ENCODE results near the gene ATP5MG. TPM values are rescaled to one million over a fixed set of nuclear protein-coding genes. Genes with fewer than 3 reads are reported as not detected.

The ATP5MG gene, protein sequence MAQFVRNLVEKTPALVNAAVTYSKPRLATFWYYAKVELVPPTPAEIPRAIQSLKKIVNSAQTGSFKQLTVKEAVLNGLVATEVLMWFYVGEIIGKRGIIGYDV
- total RNA-seq (2021; ENCODE audit: unreplicated experiment), result 205 TPM
- polyA plus RNA-seq (2012), result 224 and 260 TPM in 2 replicates
- percentile 80 among the genes with signal in this experiment for Bru-seq, nascent RNA
- percentile 97 among the genes with signal in this experiment for BruChase-seq, experiment 1, labeled RNA remaining after a 6-hour chase
- BruChase-seq, experiment 2, labeled RNA remaining after a 2-hour chase, result percentile 93 among the genes with signal in this experiment
- long read RNA-seq, transcript ATP5MG-201 (3 exons, 1,577 nt), result major isoform, 174 of 230 reads
- long read RNA-seq, partial matches to known transcripts, result 46 of 230 reads
- long read RNA-seq, other reads (novel, unspliced or antisense), result 6 of 230 reads

DNA sequence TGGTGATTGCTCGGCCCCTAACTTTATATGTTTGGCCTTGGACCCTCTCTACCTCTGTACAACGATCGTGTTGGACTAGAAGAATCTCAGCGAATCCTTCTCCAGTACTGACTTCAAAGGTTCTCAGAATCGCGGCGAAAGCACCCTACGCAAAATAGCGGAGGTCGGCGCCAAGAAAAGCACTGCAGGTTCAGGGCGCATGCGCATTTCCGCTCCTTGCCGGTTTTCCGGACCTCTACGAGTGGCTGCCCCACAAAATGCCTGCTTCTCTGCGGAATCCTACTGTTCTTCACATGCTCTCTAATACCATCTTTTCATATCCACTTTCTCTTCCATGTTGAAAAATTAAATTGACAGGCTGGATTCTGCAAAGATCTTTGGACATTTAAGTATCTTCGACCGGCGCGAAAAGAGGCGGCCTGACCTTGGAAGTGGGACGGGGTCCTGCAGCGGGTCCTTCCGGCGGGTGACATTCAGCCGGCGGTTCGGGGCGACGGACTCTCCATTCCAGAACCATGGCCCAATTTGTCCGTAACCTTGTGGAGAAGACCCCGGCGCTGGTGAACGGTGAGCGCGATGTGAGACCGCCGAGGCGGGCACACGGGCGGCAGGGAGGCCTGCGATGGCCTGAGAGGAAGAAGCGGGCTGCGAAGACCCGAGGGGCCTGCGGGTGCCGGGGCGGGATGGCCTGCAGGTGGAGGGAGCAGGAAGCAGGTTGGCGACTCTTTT lies at the start of gene ATP5MG:
TSS of gene ATP5MG (plus strand) at position 456 of the 729 bp plus-strand sequence. CDS start at position 516, 60 bp downstream.
- peak within 1 kb of the TSS; percentile 81 for H3K4me2 ChIP-seq (ENCODE audit: low read length)
- no peaks in the 10 kb centered on the region for H3K9me3 ChIP-seq (ENCODE audit: control insufficient read depth in 1 of 2, insufficient read depth in 1 of 2, low read depth in 1 of 2, low read length in 2 of 2)
- H3K27ac ChIP-seq (ENCODE audit: low read depth, low read length), result peak within 1 kb of the TSS; percentile 75
- RAD21 ChIA-PET (ENCODE audit: low non-redundant PET in 1 of 2, low total read pairs in 2 of 2, uncharacterized antibody in 2 of 2, unreplicated experiment in 2 of 2), result no interaction called here
- peaks cover 4 to 12% of the 10 kb centered on the region in 2 experiments; a peak in 3 of 4 replicates for H3K36me3 ChIP-seq (ENCODE audit: control insufficient read depth in 1 of 2, insufficient read depth in 2 of 2, low read length in 2 of 2)
- H3K27me3 ChIP-seq (ENCODE audit: insufficient read depth, low read length), result no peaks in the 10 kb centered on the region
- peaks cover 50% of the 10 kb centered on the region for H3K79me2 ChIP-seq (ENCODE audit: insufficient read depth, low read length)
- ATAC-seq (peak; percentile 80), DNase-seq (ENCODE audit: low read depth, low spot score) (peak; percentile 81)
- peak within 1 kb of the TSS; percentile 72 for H2AFZ ChIP-seq (ENCODE audit: low read depth, low read length, poor library complexity, severe bottlenecking)
- no peaks in the 10 kb centered on the region for H3K9me2 ChIP-seq (ENCODE audit: insufficient read depth)
- peak within 1 kb of the TSS; percentile 64 to 87 for H3K4me3 ChIP-seq (replicated peaks in 1 of 2; ENCODE audit: low read depth in 1 of 2, low read length in 2 of 2)
- CTCF ChIA-PET, result no interaction called here
- peaks cover 8% of the 10 kb centered on the region; the same call in 1 of the 2 replicates for H4K20me1 ChIP-seq (ENCODE audit: insufficient read depth)
- intact Hi-C loops (cut with micrococcal nuclease), result loop anchor here (1.0 kb wide), 1 partner anchor 35 kb away; the partner anchor contains the start of gene KMT2A
- BruUV-seq (replicated peaks), result no TSS peak
- TF ChIP-seq POLR2A (IDR thresholded peaks at IDR 0.05; ENCODE audit: borderline replicate concordance, extremely low read depth, insufficient read depth, insufficient read length) (peak; percentile 84), CEBPB (IDR thresholded peaks at IDR 0.05; ENCODE audit: low read depth) (no peak), SP1 (IDR thresholded peaks at IDR 0.05; ENCODE audit: low read depth) (peak; percentile 55), ELF1 (IDR thresholded peaks at IDR 0.05; ENCODE audit: borderline replicate concordance, low read depth) (peak; percentile 51), YY1 (IDR thresholded peaks at IDR 0.05; ENCODE audit: extremely low read depth, insufficient replicate concordance, low read depth, low read length) (no peak), TCF7L2 (IDR thresholded peaks at IDR 0.05; ENCODE audit: borderline replicate concordance, extremely low read depth, insufficient read depth, insufficient read length) (peak; percentile 83), POLR2AphosphoS5 (IDR thresholded peaks at IDR 0.05; ENCODE audit: low read depth, low read length) (peak; percentile 83), RAD21 (IDR thresholded peaks at IDR 0.05; ENCODE audit: low read depth) (peak; percentile 5; the same call in 1 of the 2 replicates), EZH2phosphoT487 (IDR thresholded peaks at IDR 0.05; ENCODE audit: borderline replicate concordance) (no peak), ZFX (IDR thresholded peaks at IDR 0.05) (peak; percentile 91; the same call in 1 of the 2 replicates)
- TF ChIP-seq, protein P1, sequence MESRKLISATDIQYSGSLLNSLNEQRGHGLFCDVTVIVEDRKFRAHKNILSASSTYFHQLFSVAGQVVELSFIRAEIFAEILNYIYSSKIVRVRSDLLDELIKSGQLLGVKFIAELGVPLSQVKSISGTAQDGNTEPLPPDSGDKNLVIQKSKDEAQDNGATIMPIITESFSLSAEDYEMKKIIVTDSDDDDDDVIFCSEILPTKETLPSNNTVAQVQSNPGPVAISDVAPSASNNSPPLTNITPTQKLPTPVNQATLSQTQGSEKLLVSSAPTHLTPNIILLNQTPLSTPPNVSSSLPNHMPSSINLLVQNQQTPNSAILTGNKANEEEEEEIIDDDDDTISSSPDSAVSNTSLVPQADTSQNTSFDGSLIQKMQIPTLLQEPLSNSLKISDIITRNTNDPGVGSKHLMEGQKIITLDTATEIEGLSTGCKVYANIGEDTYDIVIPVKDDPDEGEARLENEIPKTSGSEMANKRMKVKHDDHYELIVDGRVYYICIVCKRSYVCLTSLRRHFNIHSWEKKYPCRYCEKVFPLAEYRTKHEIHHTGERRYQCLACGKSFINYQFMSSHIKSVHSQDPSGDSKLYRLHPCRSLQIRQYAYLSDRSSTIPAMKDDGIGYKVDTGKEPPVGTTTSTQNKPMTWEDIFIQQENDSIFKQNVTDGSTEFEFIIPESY (IDR thresholded peaks at IDR 0.05; ENCODE audit: extremely low read depth, insufficient replicate concordance, low read length), result peak; percentile 5
- POLR2A ChIA-PET, result no interaction called here
- H3K9ac ChIP-seq (ENCODE audit: low read length), result peak within 1 kb of the TSS; percentile 84
- H3K4me1 ChIP-seq (ENCODE audit: control insufficient read depth in 1 of 2, insufficient read depth in 2 of 2, low read length in 2 of 2), result peaks cover 10 to 20% of the 10 kb centered on the region in 2 experiments; a peak in 3 of 4 replicates
